Measurements from ENCODE around the gene HVCN1.

- no peak for TF ChIP-seq CTCF (IDR thresholded peaks at IDR 0.05)
- TF ChIP-seq POLR2A (IDR thresholded peaks at IDR 0.05): no peak
Measured at GRCh38 chr12:110721570-110721969, 32.7 kb upstream of the HVCN1 start.

Data from body of pancreas (tissue), 4 donors.